Endothelial cell of umbilical vein (primary cell): ENCODE measurements around the gene CD3G. TPM values are rescaled to one million over a fixed set of nuclear protein-coding genes. Genes with fewer than 3 reads are reported as not detected.

ENCODE experiments used
- Bru-seq: library from RNA; stranded (reverse); fragments of 400-500 nt; gene quantifications from one replicate; lab custom pipeline; 2021; lab: Mats Ljungman, UMichigan
- BruChase-seq, 2 experiments: library from RNA; stranded (reverse); fragments of 400-500 nt; gene quantifications; one replicate each; lab custom pipeline; 2021; lab: Mats Ljungman, UMichigan
- BruUV-seq: library from RNA; stranded (reverse); fragments of 400-500 nt; replicated peaks from 2 replicates; lab custom pipeline; 2021; lab: Mats Ljungman, UMichigan
- CTCF ChIA-PET: fragments of 300-600, 350-600 bp; sonication (Branson Sonifier 250); formaldehyde crosslinking; loops from one replicate; lab custom pipeline; 2021; ENCODE audit warnings: antibody characterized with exemption, inconsistent platforms; lab: Charles Lee
- POLR2A ChIA-PET: fragments of 300-600, 350-600 bp; sonication (Branson Sonifier 250); formaldehyde crosslinking; loops from one replicate; lab custom pipeline; 2021; ENCODE audit warnings: antibody characterized with exemption, inconsistent platforms; lab: Charles Lee
- DNase-seq: peaks from one replicate; pipeline ENCODE4 v3.0.0-alpha.2; 2011; ENCODE audit warnings: low read depth, low spot score
- FAIRE-seq: peaks from 2 replicates; lab custom pipeline; 2011; peaks lifted over from hg19 to GRCh38; lab: Jason Lieb, UNC
- H2AFZ ChIP-seq: 2 replicates; pipeline ENCODE4 v1.6.0; 2012; ENCODE audit warnings: low read depth, low read length, control low read depth, inconsistent platforms
- H3K27ac ChIP-seq: 2 replicates; pipeline ENCODE4 v1.5.1; 2011; ENCODE audit warnings: low read depth, mild to moderate bottlenecking, control low read depth, low read length, moderate library complexity; ENCODE audit not compliant: insufficient read depth
- H3K27me3 ChIP-seq, 2 experiments: 2 replicates each; pipeline versions ENCODE4 v1.6.0 to v1.6.1; 2011; ENCODE audit warnings: low read length in 2 of 2, mixed read lengths in 1 of 2; ENCODE audit not compliant: control insufficient read depth in 2 of 2, insufficient read depth in 2 of 2
- H3K36me3 ChIP-seq, 2 experiments: 2 replicates in 1 of 2; 3 replicates in 1 of 2; pipeline ENCODE4 v1.5.1; 2011; ENCODE audit warnings: low read length in 2 of 2, mild to moderate bottlenecking in 1 of 2, moderate library complexity in 1 of 2; ENCODE audit not compliant: control insufficient read depth in 2 of 2, insufficient read depth in 2 of 2; ENCODE audit errors: extremely low read depth in 1 of 2
- H3K4me1 ChIP-seq: 3 replicates; pipeline ENCODE4 v1.5.1; 2011; ENCODE audit warnings: mild to moderate bottlenecking, low read length; ENCODE audit not compliant: control insufficient read depth, insufficient read depth; ENCODE audit errors: extremely low read depth
- H3K4me2 ChIP-seq: 2 replicates; pipeline ENCODE4 v1.6.1; 2011; ENCODE audit warnings: low read length, control low read depth, mixed read lengths; ENCODE audit not compliant: insufficient read depth
- H3K4me3 ChIP-seq, 3 experiments: fragments of 200-600 bp in 1 of 3; sonication (generic), shearing (Covaris generic) in 1 of 3; replicated peaks in 1 of 3; 2 replicates each; pipeline ENCODE4 v1.5.1; 2011 to 2016; ENCODE audit warnings: control low read depth in 3 of 3, low read length in 3 of 3, mild to moderate bottlenecking in 2 of 3, inconsistent platforms in 1 of 3, low read depth in 1 of 3, moderate library complexity in 1 of 3; ENCODE audit not compliant: insufficient read depth in 1 of 3
- H3K79me2 ChIP-seq: 2 replicates; pipeline ENCODE4 v1.6.0; 2012; ENCODE audit warnings: low read length, inconsistent platforms; ENCODE audit not compliant: control insufficient read depth, insufficient read depth
- H3K9ac ChIP-seq: replicated peaks from 2 replicates; pipeline ENCODE3; 2011; ENCODE audit warnings: low read length, control low read depth; ENCODE audit not compliant: insufficient read depth; ENCODE audit errors: extremely low read depth
- H3K9me1 ChIP-seq: replicated peaks from 3 replicates; pipeline ENCODE4 v1.6.0; 2011; ENCODE audit warnings: mild to moderate bottlenecking, low read length; ENCODE audit not compliant: control insufficient read depth, insufficient read depth; ENCODE audit errors: extremely low read depth
- H3K9me3 ChIP-seq: replicated peaks from 2 replicates; pipeline ENCODE4 v1.5.1; 2012; ENCODE audit warnings: low read length, inconsistent platforms; ENCODE audit not compliant: control insufficient read depth, insufficient read depth
- H4K20me1 ChIP-seq: replicated peaks from 2 replicates; pipeline ENCODE3; 2011; ENCODE audit warnings: mild to moderate bottlenecking, low read length; ENCODE audit not compliant: control insufficient read depth, insufficient read depth; ENCODE audit errors: extremely low read depth
- CTCF ChIP-seq, 2 donors: IDR thresholded peaks; 1 replicate in 1 of 2; 2 replicates in 1 of 2; pipeline ENCODE4 v1.5.1; 2011; ENCODE audit warnings: low read length in 2 of 2, mild to moderate bottlenecking in 2 of 2, moderate library complexity in 2 of 2, control low read depth in 1 of 2, inconsistent platforms in 1 of 2, low read depth in 1 of 2; ENCODE audit not compliant: insufficient read depth in 1 of 2; ENCODE audit errors: extremely low read depth in 1 of 2
- EZH2 ChIP-seq: IDR thresholded peaks from 2 replicates; pipeline ENCODE4 v1.6.1; 2012; ENCODE audit warnings: borderline replicate concordance, low read depth, mild to moderate bottlenecking, moderate library complexity, low read length, inconsistent platforms; ENCODE audit not compliant: severe bottlenecking
- FOS ChIP-seq: IDR thresholded peaks from 2 replicates; pipeline ENCODE4 v1.6.1; 2011; ENCODE audit warnings: mild to moderate bottlenecking, low read length, moderate library complexity, borderline replicate concordance; ENCODE audit not compliant: insufficient read depth
- GATA2 ChIP-seq: IDR thresholded peaks from 2 replicates; pipeline ENCODE4 v1.7.0; 2011; ENCODE audit warnings: low read depth, mild to moderate bottlenecking, moderate library complexity, mixed read lengths, low read length; ENCODE audit not compliant: insufficient read length, insufficient read depth
- JUN ChIP-seq: IDR thresholded peaks from 2 replicates; pipeline ENCODE4 v1.6.1; 2011; ENCODE audit warnings: borderline replicate concordance, low read depth; ENCODE audit not compliant: insufficient read length, insufficient read depth
- MAX ChIP-seq: IDR thresholded peaks from 2 replicates; pipeline ENCODE4 v1.6.1; 2011; ENCODE audit not compliant: insufficient read depth, insufficient read length
- MYC ChIP-seq: IDR thresholded peaks from one replicate; pipeline ENCODE4 v1.6.1; 2011; ENCODE audit warnings: mild to moderate bottlenecking, low read depth, low read length
- POLR2A ChIP-seq: IDR thresholded peaks from 2 replicates; pipeline ENCODE4 v1.6.1; 2012; ENCODE audit warnings: low read depth, mild to moderate bottlenecking, control low read depth, low read length
- POLR2AphosphoS5 ChIP-seq: IDR thresholded peaks from 2 replicates; pipeline ENCODE4 v1.6.1; 2012; ENCODE audit warnings: low read depth, mild to moderate bottlenecking, control low read depth, low read length, moderate library complexity; ENCODE audit not compliant: insufficient read depth
- dilution Hi-C: fragments of 300-500 bp; cut with MboI; formaldehyde crosslinking; loops from one replicate; pipeline ENCODE4 v1.15.0; 2019; ENCODE audit warnings: low sequenced_read_pairs; ENCODE audit not compliant: extremely low pct_ligation_motif_present
- intact Hi-C: fragments of 100-400 bp; cut with micrococcal nuclease; formaldehyde crosslinking; loops from one replicate; pipeline ENCODE4 v1.10.0; 2022
- long read RNA-seq: library from polyadenylated mRNA; stranded (forward); transcript quantifications from one replicate; pipeline ENCODE4 v2.0.0, GENCODE V29; 2021
- polyA minus RNA-seq, 3 experiments: library from RNA; depleted of rRNA, polyadenylated mRNA; stranded (reverse); fragments of >200 nt; gene quantifications; 1 replicate in 1 of 3; 2 replicates in 2 of 3; pipeline ENCODE4 v1.2.3, GENCODE V29; 2011
- polyA plus RNA-seq, 4 experiments: library from polyadenylated mRNA; depleted of rRNA in 3 of 4; stranded (reverse) in 3 of 4; unstranded in 1 of 4; fragments of >200 nt; gene quantifications; 2 replicates each; pipeline versions ENCODE4 v1.2.1 to v1.2.3, GENCODE V29; 2011 to 2012; ENCODE audit warnings: missing spikeins in 1 of 4
- total RNA-seq: library from RNA; stranded (reverse); gene quantifications from 2 replicates; pipeline ENCODE4 v1.2.3, GENCODE V29; 2021

Gene CD3G
- total RNA-seq (not detected in 2 replicates), polyA plus RNA-seq (not detected in 2 replicates), polyA minus RNA-seq (not detected in 2 replicates), Bru-seq, nascent RNA (not detected), BruChase-seq, experiment 1, labeled RNA remaining after a 6-hour chase (not detected), BruChase-seq, experiment 2, labeled RNA remaining after a 2-hour chase (not detected)
- not detected in 2 replicates for polyA plus RNA-seq (2011; cell fraction: cytosol; rRNA removed)
- polyA plus RNA-seq (2011; cell fraction: nucleus; rRNA removed), result not detected in 2 replicates
- polyA plus RNA-seq (2012), result not detected in 2 replicates
- not detected for polyA minus RNA-seq (2011; cell fraction: cytosol; rRNA and poly(A)+ RNA removed)
- not detected in 2 replicates for polyA minus RNA-seq (2011; cell fraction: nucleus; rRNA and poly(A)+ RNA removed)
- long read RNA-seq, result 0 reads

GRCh38 chr11:118343981-118344515 is at the start of gene CD3G:
Gene CD3G (plus strand): TSS chr11:118344344. CDS start chr11:118344424, 80 bp downstream.
- no peaks in the 10 kb centered on the region for H4K20me1 ChIP-seq
- H3K9ac ChIP-seq, result no peak within 1 kb of the TSS
- no peaks in the 10 kb centered on the region for H3K9me3 ChIP-seq
- H3K79me2 ChIP-seq, result no peaks in the 10 kb centered on the region
- no peak within 1 kb of the TSS for H3K4me2 ChIP-seq
- H3K4me3 ChIP-seq, result no peak within 1 kb of the TSS
- TF ChIP-seq FOS (no peak), POLR2AphosphoS5 (no peak), GATA2 (no peak), POLR2A (no peak), CTCF (IDR thresholded peaks at IDR 0.05; ENCODE audit: extremely low read depth in 1 of 2, insufficient read depth in 1 of 2, low read depth in 1 of 2, low read length in 2 of 2) (no peak), MYC (no peak), EZH2 (no peak), JUN (no peak), MAX (no peak)
- no TSS peak for BruUV-seq
- H2AFZ ChIP-seq, result no peak within 1 kb of the TSS
- CTCF ChIA-PET, result interaction anchor here (0.7 kb wide), 1 partner anchor 145 kb away, joined by 3 read pairs; no protein-coding TSS in a partner anchor
- FAIRE-seq, result no peak
- DNase-seq, result no peak
- no peaks in the 10 kb centered on the region for H3K36me3 ChIP-seq
- POLR2A ChIA-PET, result no interaction called here
- intact Hi-C loops (no loop called here), dilution Hi-C loops (no loop called here)
- H3K4me1 ChIP-seq, result no peaks in the 10 kb centered on the region
- no peak within 1 kb of the TSS for H3K27ac ChIP-seq
- peaks cover 9 to 25% of the 10 kb centered on the region in 2 experiments for H3K27me3 ChIP-seq
- H3K9me1 ChIP-seq, result no peaks in the 10 kb centered on the region
